Ishikawa (cell line): ENCODE measurements around the gene DYNLL2.

Experiments used
- CREB1 ChIP-seq: IDR thresholded peaks from 2 replicates; pipeline ENCODE4 v1.6.1; 2012; ENCODE audit warnings: low read depth
- EGR1 ChIP-seq: IDR thresholded peaks from 2 replicates; pipeline ENCODE4 v1.6.1; 2012
- EP300 ChIP-seq: IDR thresholded peaks from 2 replicates; pipeline ENCODE4 v1.6.1; 2012; ENCODE audit warnings: borderline replicate concordance
- TAF1 ChIP-seq: IDR thresholded peaks from 2 replicates; pipeline ENCODE4 v1.6.1; 2012; ENCODE audit warnings: low read depth, mild to moderate bottlenecking
- TCF12 ChIP-seq: IDR thresholded peaks from 2 replicates; pipeline ENCODE4 v1.6.1; 2012; ENCODE audit warnings: low read depth
- YY1 ChIP-seq: IDR thresholded peaks from 2 replicates; pipeline ENCODE4 v1.6.1; 2012; ENCODE audit warnings: low read depth
- TF ChIP-seq, protein P1 (sequence below): IDR thresholded peaks from 2 replicates; pipeline ENCODE4 v1.6.1; 2012
- TF ChIP-seq, protein P2 (sequence below): IDR thresholded peaks from 2 replicates; pipeline ENCODE4 v1.6.1; 2012; ENCODE audit warnings: low read depth, mild to moderate bottlenecking

DNA sequence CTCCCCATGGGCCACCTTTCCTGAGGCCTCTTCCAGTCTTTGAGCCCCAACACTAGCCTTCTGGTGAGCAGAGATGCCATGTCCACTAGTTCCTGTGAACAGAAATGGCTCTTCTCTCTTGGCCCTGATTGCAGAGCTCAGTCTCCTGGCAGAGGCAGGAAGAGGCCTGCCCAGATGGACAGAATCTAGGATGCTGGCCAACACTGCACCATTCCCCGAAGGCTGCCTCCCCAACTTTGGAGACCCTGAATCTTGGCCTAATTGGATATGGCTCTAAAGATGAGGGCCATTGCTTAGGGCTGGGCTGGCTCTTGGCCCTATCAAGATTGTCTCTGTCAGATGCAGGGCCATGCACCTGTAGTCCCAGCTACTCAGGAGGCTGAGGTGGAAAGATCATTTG is 18.0 kb upstream of the DYNLL2 start:
- TF ChIP-seq TCF12: no peak
- no peak for TF ChIP-seq YY1
- no peak for TF ChIP-seq EP300
- TF ChIP-seq EGR1: no peak
- TF ChIP-seq, protein P1, sequence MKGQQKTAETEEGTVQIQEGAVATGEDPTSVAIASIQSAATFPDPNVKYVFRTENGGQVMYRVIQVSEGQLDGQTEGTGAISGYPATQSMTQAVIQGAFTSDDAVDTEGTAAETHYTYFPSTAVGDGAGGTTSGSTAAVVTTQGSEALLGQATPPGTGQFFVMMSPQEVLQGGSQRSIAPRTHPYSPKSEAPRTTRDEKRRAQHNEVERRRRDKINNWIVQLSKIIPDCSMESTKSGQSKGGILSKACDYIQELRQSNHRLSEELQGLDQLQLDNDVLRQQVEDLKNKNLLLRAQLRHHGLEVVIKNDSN: no peak
- no peak for TF ChIP-seq TAF1
- TF ChIP-seq CREB1: no peak
- TF ChIP-seq, protein P2, sequence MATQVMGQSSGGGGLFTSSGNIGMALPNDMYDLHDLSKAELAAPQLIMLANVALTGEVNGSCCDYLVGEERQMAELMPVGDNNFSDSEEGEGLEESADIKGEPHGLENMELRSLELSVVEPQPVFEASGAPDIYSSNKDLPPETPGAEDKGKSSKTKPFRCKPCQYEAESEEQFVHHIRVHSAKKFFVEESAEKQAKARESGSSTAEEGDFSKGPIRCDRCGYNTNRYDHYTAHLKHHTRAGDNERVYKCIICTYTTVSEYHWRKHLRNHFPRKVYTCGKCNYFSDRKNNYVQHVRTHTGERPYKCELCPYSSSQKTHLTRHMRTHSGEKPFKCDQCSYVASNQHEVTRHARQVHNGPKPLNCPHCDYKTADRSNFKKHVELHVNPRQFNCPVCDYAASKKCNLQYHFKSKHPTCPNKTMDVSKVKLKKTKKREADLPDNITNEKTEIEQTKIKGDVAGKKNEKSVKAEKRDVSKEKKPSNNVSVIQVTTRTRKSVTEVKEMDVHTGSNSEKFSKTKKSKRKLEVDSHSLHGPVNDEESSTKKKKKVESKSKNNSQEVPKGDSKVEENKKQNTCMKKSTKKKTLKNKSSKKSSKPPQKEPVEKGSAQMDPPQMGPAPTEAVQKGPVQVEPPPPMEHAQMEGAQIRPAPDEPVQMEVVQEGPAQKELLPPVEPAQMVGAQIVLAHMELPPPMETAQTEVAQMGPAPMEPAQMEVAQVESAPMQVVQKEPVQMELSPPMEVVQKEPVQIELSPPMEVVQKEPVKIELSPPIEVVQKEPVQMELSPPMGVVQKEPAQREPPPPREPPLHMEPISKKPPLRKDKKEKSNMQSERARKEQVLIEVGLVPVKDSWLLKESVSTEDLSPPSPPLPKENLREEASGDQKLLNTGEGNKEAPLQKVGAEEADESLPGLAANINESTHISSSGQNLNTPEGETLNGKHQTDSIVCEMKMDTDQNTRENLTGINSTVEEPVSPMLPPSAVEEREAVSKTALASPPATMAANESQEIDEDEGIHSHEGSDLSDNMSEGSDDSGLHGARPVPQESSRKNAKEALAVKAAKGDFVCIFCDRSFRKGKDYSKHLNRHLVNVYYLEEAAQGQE: no peak
